Uterus (tissue), 4 donors: ENCODE results near the gene GSG1L. TPM values are rescaled to one million over a fixed set of nuclear protein-coding genes. Genes with fewer than 3 reads are reported as not detected.

Experiments
- DNase-seq, 2 donors: peaks; one replicate each; pipeline ENCODE4 v3.0.0-alpha.2; 2019 to 2020
- H3K27ac ChIP-seq, 2 donors: fragments of 200-600 bp; sonication (generic); 1 replicate in 1 of 2; 2 replicates in 1 of 2; pipeline ENCODE4 v1.5.1; 2016 to 2018
- H3K27me3 ChIP-seq, 2 donors: fragments of 200-600 bp; sonication (generic); one replicate each; pipeline ENCODE4 v1.5.1; 2018 to 2019; ENCODE audit warnings: control low read depth in 1 of 2
- H3K36me3 ChIP-seq, 2 donors: fragments of 200-600 bp; sonication (generic); one replicate each; pipeline ENCODE4 v1.5.1; 2019; ENCODE audit warnings: control low read depth in 1 of 2
- H3K4me1 ChIP-seq, 2 donors: fragments of 200-600 bp; sonication (generic); one replicate each; pipeline ENCODE4 v1.5.1; 2018 to 2019; ENCODE audit warnings: control low read depth in 1 of 2
- H3K4me3 ChIP-seq, 2 donors: fragments of 200-600 bp; sonication (generic); 1 replicate in 1 of 2; 2 replicates in 1 of 2; pipeline ENCODE4 v1.5.1; 2018 to 2019; ENCODE audit warnings: mild to moderate bottlenecking in 1 of 2
- H3K9me3 ChIP-seq, 2 donors: fragments of 200-600 bp; sonication (generic); one replicate each; pipeline ENCODE4 v1.5.1; 2019; ENCODE audit warnings: control low read depth in 1 of 2
- POLR2A ChIP-seq, 2 donors: fragments of 450-650 bp; IDR thresholded peaks; one replicate each; pipeline ENCODE4 v1.6.1; 2016; ENCODE audit warnings: antibody characterized with exemption in 2 of 2, mild to moderate bottlenecking in 1 of 2, moderate library complexity in 1 of 2
- intact Hi-C: fragments of 100-400 bp; cut with DNase I; formaldehyde crosslinking; loops from one replicate; pipeline ENCODE4 v1.15.1; 2023; ENCODE audit warnings: low total_unique reads
- total RNA-seq, 4 donors: library from RNA; depleted of rRNA in 3 of 4; stranded (reverse); fragments of >200 nt in 3 of 4; gene quantifications; one replicate each; pipeline versions ENCODE4 v1.1.0 to v1.2.4, GENCODE V29; 2014 to 2023
- TF ChIP-seq, protein P1 (sequence below), 4 experiments: fragments of 200-600 bp in 2 of 4; fragments of 450-650 bp in 2 of 4; sonication (generic) in 2 of 4; IDR thresholded peaks; one replicate each; pipeline ENCODE4 v1.5.1; 2016 to 2019; ENCODE audit warnings: antibody characterized with exemption in 4 of 4, mild to moderate bottlenecking in 2 of 4, moderate library complexity in 1 of 4
- donor health status: DM: yes; HTN: yes; CAD: no.

GSG1L gene
- total RNA-seq, 4 donors from 2014 or later = 0.24 to 0.35 TPM; not detected in 2

DNA sequence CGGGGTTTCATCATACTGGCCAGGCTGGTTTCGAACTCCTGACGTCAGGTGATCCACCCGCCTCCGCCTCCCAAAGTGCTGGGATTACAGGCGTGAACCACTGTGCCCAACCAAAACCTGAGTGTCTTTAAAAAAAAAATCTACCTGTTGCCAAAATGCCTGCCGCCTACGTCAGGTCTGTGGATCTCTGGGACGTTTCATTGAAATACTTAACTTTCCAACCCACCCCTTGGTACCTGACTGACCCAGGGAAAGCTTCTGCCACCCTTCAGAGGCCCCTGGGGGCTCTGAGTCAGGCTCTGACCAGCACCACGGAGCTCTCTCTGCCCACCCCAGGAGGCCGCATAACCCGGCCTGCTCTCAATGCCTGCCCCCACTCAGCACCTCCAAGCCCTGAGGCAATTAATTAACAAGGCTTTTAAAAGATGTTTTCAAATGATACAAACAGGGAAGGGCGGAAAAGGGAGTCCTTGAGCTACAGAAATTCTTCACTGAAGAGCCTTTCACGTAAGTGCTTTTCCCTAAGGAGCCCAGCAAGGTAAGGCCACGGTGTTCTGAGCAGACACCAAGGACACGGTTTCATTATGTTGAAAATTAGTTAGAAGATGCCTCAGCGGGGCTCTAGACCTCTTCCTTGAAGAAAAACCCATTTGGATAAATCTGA is 29.3 kb upstream of the GSG1L start:
- H3K4me1 ChIP-seq = no peaks in the 10 kb centered on the region
- no peaks in the 10 kb centered on the region for H3K27me3 ChIP-seq
- no peak for TF ChIP-seq POLR2A (IDR thresholded peaks at IDR 0.05)
- TF ChIP-seq, protein P1, sequence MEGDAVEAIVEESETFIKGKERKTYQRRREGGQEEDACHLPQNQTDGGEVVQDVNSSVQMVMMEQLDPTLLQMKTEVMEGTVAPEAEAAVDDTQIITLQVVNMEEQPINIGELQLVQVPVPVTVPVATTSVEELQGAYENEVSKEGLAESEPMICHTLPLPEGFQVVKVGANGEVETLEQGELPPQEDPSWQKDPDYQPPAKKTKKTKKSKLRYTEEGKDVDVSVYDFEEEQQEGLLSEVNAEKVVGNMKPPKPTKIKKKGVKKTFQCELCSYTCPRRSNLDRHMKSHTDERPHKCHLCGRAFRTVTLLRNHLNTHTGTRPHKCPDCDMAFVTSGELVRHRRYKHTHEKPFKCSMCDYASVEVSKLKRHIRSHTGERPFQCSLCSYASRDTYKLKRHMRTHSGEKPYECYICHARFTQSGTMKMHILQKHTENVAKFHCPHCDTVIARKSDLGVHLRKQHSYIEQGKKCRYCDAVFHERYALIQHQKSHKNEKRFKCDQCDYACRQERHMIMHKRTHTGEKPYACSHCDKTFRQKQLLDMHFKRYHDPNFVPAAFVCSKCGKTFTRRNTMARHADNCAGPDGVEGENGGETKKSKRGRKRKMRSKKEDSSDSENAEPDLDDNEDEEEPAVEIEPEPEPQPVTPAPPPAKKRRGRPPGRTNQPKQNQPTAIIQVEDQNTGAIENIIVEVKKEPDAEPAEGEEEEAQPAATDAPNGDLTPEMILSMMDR (IDR thresholded peaks at IDR 0.05) = no peak
- no peak for DNase-seq
- H3K36me3 ChIP-seq = no peaks in the 10 kb centered on the region
- intact Hi-C loops = no loop called here
- H3K9me3 ChIP-seq = no peaks in the 10 kb centered on the region
- H3K4me3 ChIP-seq = no peak overlapping the region
- H3K27ac ChIP-seq = no peak overlapping the region

DNA sequence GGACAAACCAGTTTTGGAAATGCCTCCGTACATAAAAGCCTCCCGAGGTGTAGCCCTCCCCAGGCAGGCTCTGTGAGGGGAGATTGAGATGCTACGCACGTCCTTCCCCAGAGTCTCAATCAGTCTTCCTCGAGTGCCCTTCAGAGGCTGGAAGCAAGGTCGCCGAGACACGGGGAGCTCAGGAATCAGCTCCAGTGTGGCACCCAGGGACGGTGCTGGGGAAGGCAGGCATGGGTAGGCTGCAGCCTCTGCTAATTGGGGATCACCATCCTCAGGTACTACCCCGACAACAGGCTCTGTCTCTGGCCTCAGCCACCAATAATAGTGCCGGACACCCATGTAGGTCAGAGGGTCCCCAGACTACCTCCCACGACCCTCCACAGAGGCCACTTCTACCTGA is 28.1 kb upstream of the GSG1L start:
- no peaks in the 10 kb centered on the region for H3K4me1 ChIP-seq
- no peak for DNase-seq
- no peak overlapping the region for H3K27ac ChIP-seq
- no peaks in the 10 kb centered on the region for H3K36me3 ChIP-seq
- no peaks in the 10 kb centered on the region for H3K27me3 ChIP-seq
- no peak overlapping the region for H3K4me3 ChIP-seq
- TF ChIP-seq, protein P1 (IDR thresholded peaks at IDR 0.05) = no peak
- TF ChIP-seq POLR2A (IDR thresholded peaks at IDR 0.05) = no peak
- intact Hi-C loops = no loop called here
- H3K9me3 ChIP-seq = no peaks in the 10 kb centered on the region

DNA sequence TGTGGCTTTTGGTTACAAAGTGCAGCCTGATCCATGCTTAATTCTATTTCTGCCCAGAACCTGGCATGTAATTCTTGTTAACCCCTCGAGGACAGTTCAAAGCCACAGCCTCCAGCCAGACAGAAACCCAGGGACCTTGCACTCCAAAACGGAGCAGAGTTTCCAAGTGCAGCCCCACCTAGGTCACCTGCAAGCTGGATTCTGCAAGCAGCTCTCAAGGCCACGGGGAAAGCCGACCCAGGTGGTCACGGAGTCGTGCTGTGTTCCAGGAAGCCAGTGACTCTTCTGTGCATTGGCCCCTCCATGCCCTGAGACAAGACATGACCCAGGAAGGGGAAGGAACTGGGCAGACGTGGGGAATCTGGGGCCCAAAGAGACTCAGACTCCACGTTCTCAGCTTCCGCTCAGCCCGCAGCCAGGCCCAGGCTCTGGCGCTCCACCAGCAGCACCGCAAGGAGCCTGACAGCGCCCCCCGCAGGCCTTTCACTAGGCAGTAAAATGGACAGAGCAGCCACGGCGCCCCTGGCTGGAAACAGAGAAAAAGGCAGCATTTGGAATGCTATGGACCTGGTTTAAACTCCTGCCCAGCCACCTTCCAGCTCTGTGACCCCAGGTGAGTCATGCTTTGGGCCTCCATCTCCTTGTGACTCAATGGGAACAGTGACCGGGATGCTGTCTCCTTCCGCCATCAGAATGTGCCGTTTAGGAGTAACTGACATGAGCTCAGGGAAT is 27.3 kb upstream of the GSG1L start:
- H3K9me3 ChIP-seq = no peaks in the 10 kb centered on the region
- H3K27ac ChIP-seq = no peak overlapping the region
- H3K27me3 ChIP-seq = no peaks in the 10 kb centered on the region
- DNase-seq = no peak
- intact Hi-C loops = no loop called here
- no peak overlapping the region for H3K4me3 ChIP-seq
- no peaks in the 10 kb centered on the region for H3K36me3 ChIP-seq
- H3K4me1 ChIP-seq = no peaks in the 10 kb centered on the region
- TF ChIP-seq, protein P1 (IDR thresholded peaks at IDR 0.05) = no peak
- TF ChIP-seq POLR2A (IDR thresholded peaks at IDR 0.05) = no peak

DNA sequence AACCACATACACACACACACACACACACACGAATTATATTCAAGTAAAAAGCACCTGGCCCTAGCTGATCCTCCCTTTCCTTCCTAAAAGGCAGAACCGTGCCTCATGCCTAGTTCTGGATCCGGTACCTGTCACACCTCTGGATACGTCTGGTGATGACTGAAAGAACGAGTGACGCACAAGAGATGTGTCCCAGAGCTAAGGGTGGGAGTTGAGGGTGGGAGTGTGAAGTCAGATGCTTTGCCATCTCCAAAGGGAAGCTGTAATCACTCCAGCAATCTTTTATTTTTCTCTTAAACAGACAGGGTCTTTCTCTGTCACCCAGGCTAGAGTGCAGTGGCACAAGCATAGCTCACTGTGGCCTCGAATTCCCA is 26.5 kb upstream of the GSG1L start:
- DNase-seq = no peak
- Histone ChIP-seq H3K4me1 (no peaks in the 10 kb centered on the region), H3K9me3 (no peaks in the 10 kb centered on the region), H3K27me3 (no peaks in the 10 kb centered on the region), H3K36me3 (no peaks in the 10 kb centered on the region), H3K27ac (no peak overlapping the region), H3K4me3 (no peak overlapping the region)
- TF ChIP-seq POLR2A (IDR thresholded peaks at IDR 0.05) = no peak
- TF ChIP-seq, protein P1 (IDR thresholded peaks at IDR 0.05) = no peak
- intact Hi-C loops = no loop called here

DNA sequence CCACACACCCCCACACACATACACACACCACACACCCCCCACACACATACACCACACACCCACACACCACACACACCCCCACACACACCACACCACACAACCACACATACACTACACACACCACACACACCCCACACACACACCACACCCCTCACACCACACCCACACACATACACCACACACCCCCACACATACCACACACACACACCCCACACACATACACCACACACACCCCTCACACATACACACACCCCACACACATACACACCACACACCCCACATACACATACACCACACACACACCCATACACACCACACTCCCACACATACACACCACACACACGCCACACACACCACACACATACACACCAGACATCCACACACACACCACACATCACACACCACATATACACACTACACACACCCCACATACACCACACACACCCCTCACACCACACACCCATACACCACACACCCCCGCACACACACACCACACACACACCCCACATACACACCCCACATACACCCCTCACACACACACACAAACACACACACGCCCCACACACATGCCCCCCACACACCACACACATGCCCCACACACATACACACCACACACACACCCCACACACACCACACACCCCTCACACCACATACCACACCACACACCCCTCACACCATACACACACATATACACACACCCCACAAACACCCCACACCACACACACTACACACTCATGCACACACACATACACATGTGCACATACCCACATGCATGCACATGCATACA is 25.9 kb upstream of the GSG1L start:
- DNase-seq = no peak
- no peak overlapping the region for H3K27ac ChIP-seq
- H3K27me3 ChIP-seq = no peaks in the 10 kb centered on the region
- intact Hi-C loops = no loop called here
- H3K36me3 ChIP-seq = no peaks in the 10 kb centered on the region
- no peak overlapping the region for H3K4me3 ChIP-seq
- TF ChIP-seq, protein P1 (IDR thresholded peaks at IDR 0.05) = no peak
- TF ChIP-seq POLR2A (IDR thresholded peaks at IDR 0.05) = no peak
- no peaks in the 10 kb centered on the region for H3K4me1 ChIP-seq
- H3K9me3 ChIP-seq = no peaks in the 10 kb centered on the region
